HFF-Myc (cell line): ENCODE measurements around the gene PFN4.

ENCODE experiments used
- DNase-seq: peaks from one replicate; pipeline ENCODE4 v3.0.0-alpha.2; 2011; ENCODE audit warnings: low read depth; ENCODE audit errors: extremely low read depth
- H3K4me3 ChIP-seq: replicated peaks from 2 replicates; pipeline ENCODE4 v1.5.1; 2011; ENCODE audit warnings: low read depth, mild to moderate bottlenecking, control low read depth, low read length
- TF ChIP-seq, protein P1 (sequence below): IDR thresholded peaks from 2 replicates; pipeline ENCODE4 v1.5.1; 2012; ENCODE audit warnings: mild to moderate bottlenecking, low read depth, low read length, control low read depth; ENCODE audit errors: missing control alignments

The PFN4 gene

DNA sequence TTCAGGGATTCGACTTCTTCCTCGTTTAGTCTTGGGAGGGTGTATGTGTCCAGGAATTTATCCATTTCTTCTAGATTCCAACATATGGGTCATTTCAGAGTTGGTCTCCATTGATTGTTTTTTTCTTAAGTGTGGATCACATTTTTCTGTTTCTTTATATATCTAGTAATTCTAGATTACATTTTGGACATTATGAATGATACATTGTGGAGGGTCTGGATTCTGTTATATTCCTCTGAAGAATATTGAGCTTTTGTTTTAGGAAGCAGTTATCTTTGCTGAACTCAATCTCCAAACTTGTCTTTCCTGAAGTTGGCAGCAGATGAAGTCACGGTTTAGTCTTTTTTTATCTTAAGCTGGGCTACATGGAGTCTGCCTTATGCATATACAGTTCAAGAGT is 9.4 kb upstream of the PFN4 start:
- TF ChIP-seq, protein P1, sequence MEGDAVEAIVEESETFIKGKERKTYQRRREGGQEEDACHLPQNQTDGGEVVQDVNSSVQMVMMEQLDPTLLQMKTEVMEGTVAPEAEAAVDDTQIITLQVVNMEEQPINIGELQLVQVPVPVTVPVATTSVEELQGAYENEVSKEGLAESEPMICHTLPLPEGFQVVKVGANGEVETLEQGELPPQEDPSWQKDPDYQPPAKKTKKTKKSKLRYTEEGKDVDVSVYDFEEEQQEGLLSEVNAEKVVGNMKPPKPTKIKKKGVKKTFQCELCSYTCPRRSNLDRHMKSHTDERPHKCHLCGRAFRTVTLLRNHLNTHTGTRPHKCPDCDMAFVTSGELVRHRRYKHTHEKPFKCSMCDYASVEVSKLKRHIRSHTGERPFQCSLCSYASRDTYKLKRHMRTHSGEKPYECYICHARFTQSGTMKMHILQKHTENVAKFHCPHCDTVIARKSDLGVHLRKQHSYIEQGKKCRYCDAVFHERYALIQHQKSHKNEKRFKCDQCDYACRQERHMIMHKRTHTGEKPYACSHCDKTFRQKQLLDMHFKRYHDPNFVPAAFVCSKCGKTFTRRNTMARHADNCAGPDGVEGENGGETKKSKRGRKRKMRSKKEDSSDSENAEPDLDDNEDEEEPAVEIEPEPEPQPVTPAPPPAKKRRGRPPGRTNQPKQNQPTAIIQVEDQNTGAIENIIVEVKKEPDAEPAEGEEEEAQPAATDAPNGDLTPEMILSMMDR = no peak
- H3K4me3 ChIP-seq = no peak overlapping the region
- no peak for DNase-seq

DNA sequence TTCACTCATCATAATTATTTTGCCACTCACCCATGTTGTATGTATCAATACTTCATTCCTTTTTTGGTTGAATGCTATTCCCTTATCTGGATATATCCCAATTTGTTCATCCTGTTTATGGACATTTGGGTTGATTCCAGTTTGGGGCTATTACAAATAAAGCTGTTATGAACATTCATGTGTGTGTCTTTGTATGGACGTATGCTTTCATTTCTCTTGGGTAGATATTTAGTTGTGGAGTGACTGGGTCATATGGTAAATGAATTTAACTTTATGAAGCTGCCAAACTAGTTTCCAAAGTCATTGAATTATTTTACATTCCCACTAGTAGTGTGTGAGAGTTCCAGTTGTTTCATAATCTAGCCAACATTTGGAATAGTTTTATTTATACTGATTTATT is 2.8 kb upstream of the PFN4 start:
- no peak for DNase-seq
- no peak overlapping the region for H3K4me3 ChIP-seq
- TF ChIP-seq, protein P1 = no peak

DNA sequence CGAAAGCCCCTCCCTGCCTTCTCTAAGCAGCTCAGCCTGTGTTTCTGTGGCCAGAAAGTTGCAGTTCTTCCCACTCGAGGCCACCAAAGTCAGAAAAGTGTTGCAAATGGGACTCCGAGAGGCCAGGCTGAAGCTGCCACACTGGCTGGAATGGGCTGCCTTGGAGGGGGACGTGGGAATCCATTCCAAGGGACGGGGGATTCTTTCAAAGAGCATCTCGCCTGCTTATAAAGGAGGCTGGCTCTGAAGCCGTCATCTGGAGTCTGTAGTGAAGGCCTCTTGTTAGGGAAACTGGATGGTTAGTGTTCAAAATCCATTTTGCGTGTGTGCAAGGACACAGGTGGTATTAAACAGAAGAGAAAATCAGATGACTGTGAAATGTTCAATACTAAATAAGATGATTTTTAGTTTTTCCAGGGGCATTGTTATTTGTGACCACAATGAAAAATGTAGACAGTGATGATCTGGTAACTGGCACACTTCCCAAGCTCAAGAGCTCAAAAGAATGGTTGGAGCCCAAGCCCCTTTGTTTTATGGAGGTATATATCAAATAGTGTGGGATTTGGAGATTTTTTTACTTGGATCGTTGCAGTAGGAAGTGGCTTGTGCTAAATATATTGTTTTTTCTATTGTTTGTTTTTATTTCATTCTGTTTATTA is 917 bp upstream of the PFN4 start:
- TF ChIP-seq, protein P1 = no peak
- H3K4me3 ChIP-seq = peak overlapping the region; percentile 61
- DNase-seq = no peak

DNA sequence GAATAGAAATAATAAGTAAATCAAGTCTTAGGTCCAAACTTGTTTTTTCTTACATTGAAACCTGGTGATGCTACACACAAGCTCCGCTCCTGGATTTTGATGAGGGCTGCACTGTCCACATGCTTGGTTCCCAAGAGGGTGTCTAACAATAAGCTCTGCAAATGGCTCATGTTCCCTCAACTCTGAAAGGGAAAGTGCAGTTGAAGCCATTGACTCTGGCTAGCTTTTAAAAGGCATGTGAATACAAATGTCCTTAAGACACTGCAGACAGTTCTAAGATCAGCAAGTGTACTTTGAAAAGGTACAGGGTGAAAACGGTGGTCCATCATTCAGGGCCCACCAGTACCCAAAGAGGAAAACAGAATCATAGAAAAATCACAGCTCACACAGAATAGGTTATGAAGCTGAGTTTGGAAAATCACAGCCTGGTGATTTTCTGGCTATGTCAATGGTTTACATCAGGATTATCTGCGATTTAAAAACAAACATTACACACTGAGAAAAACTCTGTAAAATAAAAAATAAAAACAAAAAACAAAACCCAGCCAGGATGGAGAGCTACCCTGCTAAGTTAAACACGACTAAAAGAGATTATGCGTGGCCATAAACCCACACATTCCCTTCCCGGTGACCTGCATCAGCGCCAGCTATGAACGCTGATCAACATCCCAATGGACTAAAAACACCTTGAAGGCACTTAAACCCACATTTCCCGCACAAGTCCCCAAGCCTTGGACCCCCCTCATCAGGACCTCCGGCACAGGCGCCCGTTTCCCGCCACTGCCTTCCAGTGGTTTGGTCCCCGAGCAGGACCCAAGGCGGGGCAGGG is 554 bp downstream of the PFN4 start:
- TF ChIP-seq, protein P1 = no peak
- no peak for DNase-seq
- H3K4me3 ChIP-seq = peak overlapping the region; percentile 61

DNA sequence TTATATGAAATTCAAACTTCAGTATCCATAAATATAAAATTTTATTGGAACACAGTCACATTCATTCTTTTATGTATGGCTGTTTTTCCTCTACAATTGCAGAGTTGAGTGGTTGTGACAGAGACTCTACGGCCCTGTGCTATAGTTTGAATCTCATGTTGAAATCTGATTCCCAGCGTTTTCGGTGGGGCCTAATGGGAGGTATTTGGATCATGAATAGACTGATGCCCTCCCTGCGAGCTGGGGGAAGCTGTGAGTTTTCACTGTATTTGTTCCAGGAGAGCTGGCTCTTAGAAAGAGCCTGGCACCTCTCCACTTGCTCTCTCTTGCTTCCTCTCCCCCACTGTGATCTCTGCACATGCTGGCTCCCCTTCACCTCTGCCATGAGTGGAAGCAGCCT is 1.7 kb downstream of the PFN4 start:
- DNase-seq = no peak
- H3K4me3 ChIP-seq = no peak overlapping the region

DNA sequence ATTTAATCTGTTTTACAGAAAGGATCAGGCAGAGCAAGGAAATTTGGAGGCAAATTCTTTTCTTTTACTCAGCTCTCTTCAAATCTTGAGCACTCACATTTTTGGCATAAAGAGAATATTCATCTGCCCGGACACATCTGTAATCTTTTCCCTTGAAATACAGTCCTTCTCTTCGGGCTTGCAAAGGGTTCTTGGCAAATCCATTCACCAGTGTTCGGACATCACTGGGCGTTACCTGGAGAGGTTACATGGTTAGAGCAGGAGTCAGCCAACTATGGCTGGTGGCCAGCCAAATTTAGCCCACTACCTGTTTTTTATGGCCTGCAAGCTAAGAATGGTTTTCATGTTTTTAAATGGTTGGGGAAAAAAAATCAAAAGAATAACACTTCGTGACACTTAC is 2.1 kb downstream of the PFN4 start:
- H3K4me3 ChIP-seq = no peak overlapping the region
- no peak for DNase-seq
- TF ChIP-seq, protein P1 = no peak

More for the DNA sequence above, 1.7 kb downstream of the PFN4 start:
- TF ChIP-seq, protein P1 = no peak
